ENCODE data around the gene NRP2.

DNA sequence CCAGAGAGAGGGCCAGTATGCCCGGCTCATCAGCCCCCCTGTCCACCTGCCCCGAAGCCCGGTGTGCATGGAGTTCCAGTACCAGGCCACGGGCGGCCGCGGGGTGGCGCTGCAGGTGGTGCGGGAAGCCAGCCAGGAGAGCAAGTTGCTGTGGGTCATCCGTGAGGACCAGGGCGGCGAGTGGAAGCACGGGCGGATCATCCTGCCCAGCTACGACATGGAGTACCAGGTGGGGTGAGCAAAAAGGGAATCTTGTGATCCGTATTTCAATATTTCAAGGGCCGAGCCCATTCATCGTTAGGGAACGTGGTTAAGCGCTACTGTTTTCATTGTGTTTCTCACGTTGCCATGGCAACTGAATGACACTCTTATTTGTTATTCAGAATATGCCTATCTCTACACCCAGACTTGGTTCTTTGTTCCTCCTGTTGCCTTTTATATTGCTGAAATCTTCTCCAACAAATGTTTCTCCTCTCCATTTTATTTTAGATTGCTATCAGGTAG, 81.5 kb downstream of the NRP2 start:
- TF ChIP-seq FOXM1 (IDR thresholded peaks at IDR 0.05; ENCODE audit: borderline replicate concordance, low read depth) (no peak), EGR1 (IDR thresholded peaks at IDR 0.05) (no peak), TAF1 (IDR thresholded peaks at IDR 0.05; ENCODE audit: low read depth) (no peak), NFIC (IDR thresholded peaks at IDR 0.05) (no peak), EP300 (IDR thresholded peaks at IDR 0.05; ENCODE audit: borderline replicate concordance) (no peak), RAD21 (IDR thresholded peaks at IDR 0.05; ENCODE audit: low read depth) (no peak), CEBPB (IDR thresholded peaks at IDR 0.05) (no peak), MAX (IDR thresholded peaks at IDR 0.05) (no peak), USF1 (IDR thresholded peaks at IDR 0.05) (no peak), YY1 (IDR thresholded peaks at IDR 0.05; ENCODE audit: low read depth) (no peak)
